AG10803 (cell line): ENCODE results near the gene ESRRA.

Experiments
- DNase-seq: peaks from one replicate; pipeline ENCODE4 v3.0.0; 2010; ENCODE audit warnings: low read depth
- H3K4me3 ChIP-seq: 2 replicates; pipeline ENCODE4 v1.5.1; 2011; ENCODE audit warnings: mild to moderate bottlenecking, low read length, control low read depth
- TF ChIP-seq, protein P1 (sequence below): conservative IDR thresholded peaks from 2 replicates; pipeline ENCODE4 v1.5.1; 2011; ENCODE audit warnings: mild to moderate bottlenecking, low read length, control low read depth, inconsistent platforms

ESRRA gene

GRCh38 chr11:64357446-64357845 lies 52.1 kb downstream of the ESRRA start:
- TF ChIP-seq, protein P1, sequence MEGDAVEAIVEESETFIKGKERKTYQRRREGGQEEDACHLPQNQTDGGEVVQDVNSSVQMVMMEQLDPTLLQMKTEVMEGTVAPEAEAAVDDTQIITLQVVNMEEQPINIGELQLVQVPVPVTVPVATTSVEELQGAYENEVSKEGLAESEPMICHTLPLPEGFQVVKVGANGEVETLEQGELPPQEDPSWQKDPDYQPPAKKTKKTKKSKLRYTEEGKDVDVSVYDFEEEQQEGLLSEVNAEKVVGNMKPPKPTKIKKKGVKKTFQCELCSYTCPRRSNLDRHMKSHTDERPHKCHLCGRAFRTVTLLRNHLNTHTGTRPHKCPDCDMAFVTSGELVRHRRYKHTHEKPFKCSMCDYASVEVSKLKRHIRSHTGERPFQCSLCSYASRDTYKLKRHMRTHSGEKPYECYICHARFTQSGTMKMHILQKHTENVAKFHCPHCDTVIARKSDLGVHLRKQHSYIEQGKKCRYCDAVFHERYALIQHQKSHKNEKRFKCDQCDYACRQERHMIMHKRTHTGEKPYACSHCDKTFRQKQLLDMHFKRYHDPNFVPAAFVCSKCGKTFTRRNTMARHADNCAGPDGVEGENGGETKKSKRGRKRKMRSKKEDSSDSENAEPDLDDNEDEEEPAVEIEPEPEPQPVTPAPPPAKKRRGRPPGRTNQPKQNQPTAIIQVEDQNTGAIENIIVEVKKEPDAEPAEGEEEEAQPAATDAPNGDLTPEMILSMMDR = no peak
- H3K4me3 ChIP-seq = no peak overlapping the region
- DNase-seq = no peak

- TF ChIP-seq, protein P1 = no peak
- H3K4me3 ChIP-seq = peak overlapping the region; percentile 67
- no peak for DNase-seq
Measured at GRCh38 chr11:64357904-64358535, 52.7 kb downstream of the ESRRA start.

DNA sequence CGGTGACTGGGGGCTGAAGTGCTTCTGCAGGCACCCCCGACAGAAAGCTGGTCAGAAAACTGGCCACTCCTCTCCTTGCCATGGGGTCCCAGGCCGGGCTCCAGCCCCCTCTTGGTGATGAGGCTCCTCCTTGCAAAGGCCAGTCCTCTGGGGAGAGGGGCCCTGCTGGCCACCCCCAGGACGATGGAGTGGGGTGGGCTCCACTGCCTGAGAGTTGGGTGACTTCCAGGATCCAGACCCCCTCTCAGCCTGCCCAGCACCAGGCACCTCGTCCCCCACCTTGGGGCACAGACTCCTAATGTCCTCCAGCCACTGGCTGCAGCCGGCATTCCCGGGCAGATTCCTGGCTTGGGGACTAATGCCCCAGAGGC lies 53.2 kb downstream of the ESRRA start:
- H3K4me3 ChIP-seq = peak overlapping the region; percentile 67
- TF ChIP-seq, protein P1 = no peak
- no peak for DNase-seq

GRCh38 chr11:64358907-64359711 lies 53.8 kb downstream of the ESRRA start, which contains the start of gene RPS6KA4:
Gene RPS6KA4 (plus strand): TSS chr11:64359162. CDS start chr11:64359236, 74 bp downstream.
- TF ChIP-seq, protein P1 = no peak
- H3K4me3 ChIP-seq = peak within 1 kb of the TSS; percentile 96
- peak; percentile 56 for DNase-seq

DNA sequence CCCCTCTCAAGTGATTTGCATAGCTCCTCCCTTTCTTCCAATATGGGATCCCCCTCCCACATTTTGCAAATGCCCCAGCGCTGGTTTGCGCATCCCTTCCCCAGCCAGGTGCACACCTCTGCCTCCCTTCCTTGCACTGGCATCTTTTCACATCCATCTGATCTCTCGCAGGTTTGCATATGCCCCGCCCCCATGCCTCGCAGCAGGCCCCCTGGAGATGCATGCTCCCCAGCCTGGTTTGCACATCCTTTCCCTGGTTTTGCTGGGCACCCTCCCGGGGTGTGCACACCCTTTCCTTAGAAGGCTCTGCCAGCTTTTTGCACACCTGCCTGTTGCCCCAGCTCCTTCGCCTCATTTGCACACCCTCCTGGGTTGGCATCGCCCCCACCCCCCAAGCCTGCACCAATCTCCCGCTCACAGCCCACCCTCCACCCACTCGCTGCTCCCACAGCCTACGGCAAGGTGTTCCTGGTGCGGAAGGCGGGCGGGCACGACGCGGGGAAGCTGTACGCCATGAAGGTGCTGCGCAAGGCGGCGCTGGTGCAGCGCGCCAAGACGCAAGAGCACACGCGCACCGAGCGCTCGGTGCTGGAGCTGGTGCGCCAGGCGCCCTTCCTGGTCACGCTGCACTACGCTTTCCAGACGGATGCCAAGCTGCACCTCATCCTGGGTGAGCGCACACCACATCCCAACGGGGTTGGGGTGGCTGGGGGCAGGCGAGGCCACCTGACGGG lies 54.6 kb downstream of the ESRRA start:
- TF ChIP-seq, protein P1 = no peak
- no peak for DNase-seq
- peak overlapping the region; percentile 96 for H3K4me3 ChIP-seq

GRCh38 chr11:64360448-64360921 lies 55.2 kb downstream of the ESRRA start:
- no peak for DNase-seq
- H3K4me3 ChIP-seq = no peak overlapping the region
- TF ChIP-seq, protein P1 = no peak
